ENCODE results near the gene CELF1.
"Not testable (repeated sequence)": the region's sequence is repeated elsewhere in the genome, so short reads cannot be mapped to it uniquely, and the experiment has no call there.

DNA sequence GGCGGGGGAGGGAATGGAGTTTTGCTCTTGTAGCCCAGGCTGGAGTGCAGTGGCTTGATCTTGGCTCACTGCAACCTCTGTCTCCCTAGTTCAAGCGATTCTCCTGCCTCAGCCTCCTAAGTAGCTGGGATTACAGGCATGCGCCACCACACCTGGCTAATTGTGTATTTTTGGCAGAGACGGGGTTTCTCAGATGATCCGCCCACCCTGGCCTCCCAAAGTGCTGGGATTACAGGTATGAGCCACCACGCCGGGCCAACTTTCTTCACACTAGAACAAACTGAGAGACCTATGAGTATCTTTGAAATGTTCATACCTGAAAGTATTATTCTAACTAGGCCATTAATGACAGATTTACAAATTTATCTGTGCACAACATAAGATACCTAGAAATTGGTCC lies 6.7 kb downstream of the CELF1 start:
- TF ChIP-seq, protein P1, sequence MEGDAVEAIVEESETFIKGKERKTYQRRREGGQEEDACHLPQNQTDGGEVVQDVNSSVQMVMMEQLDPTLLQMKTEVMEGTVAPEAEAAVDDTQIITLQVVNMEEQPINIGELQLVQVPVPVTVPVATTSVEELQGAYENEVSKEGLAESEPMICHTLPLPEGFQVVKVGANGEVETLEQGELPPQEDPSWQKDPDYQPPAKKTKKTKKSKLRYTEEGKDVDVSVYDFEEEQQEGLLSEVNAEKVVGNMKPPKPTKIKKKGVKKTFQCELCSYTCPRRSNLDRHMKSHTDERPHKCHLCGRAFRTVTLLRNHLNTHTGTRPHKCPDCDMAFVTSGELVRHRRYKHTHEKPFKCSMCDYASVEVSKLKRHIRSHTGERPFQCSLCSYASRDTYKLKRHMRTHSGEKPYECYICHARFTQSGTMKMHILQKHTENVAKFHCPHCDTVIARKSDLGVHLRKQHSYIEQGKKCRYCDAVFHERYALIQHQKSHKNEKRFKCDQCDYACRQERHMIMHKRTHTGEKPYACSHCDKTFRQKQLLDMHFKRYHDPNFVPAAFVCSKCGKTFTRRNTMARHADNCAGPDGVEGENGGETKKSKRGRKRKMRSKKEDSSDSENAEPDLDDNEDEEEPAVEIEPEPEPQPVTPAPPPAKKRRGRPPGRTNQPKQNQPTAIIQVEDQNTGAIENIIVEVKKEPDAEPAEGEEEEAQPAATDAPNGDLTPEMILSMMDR (IDR thresholded peaks at IDR 0.05) = not testable (repeated sequence)
- TF ChIP-seq ZFX (IDR thresholded peaks at IDR 0.05; ENCODE audit: borderline replicate concordance) = not testable (repeated sequence)

Data from 22Rv1 (cell line).